HEK293T (cell line): ENCODE measurements around the gene PNPLA4.

Experiments used
- ARNT ChIP-seq: fragments of 450-650 bp; IDR thresholded peaks from 2 replicates; pipeline ENCODE4 v1.6.1; 2017; ENCODE audit warnings: mild to moderate bottlenecking
- BHLHE40 ChIP-seq: fragments of 450-650 bp; IDR thresholded peaks from 2 replicates; pipeline ENCODE4 v1.6.1; 2016; ENCODE audit warnings: mild to moderate bottlenecking, moderate library complexity, borderline replicate concordance
- ELF4 ChIP-seq: fragments of 450-650 bp; IDR thresholded peaks from 2 replicates; pipeline ENCODE4 v1.6.1; 2017; ENCODE audit warnings: antibody characterized with exemption
- FOXA1 ChIP-seq: fragments of 450-650 bp; IDR thresholded peaks from 2 replicates; pipeline ENCODE4 v1.6.1; 2016; ENCODE audit warnings: mild to moderate bottlenecking
- FOXK2 ChIP-seq: fragments of 450-650 bp; IDR thresholded peaks from 2 replicates; pipeline ENCODE4 v1.6.1; 2016; ENCODE audit warnings: mild to moderate bottlenecking
- FOXM1 ChIP-seq: fragments of 450-650 bp; IDR thresholded peaks from 2 replicates; pipeline ENCODE4 v1.6.1; 2017; ENCODE audit warnings: mild to moderate bottlenecking, borderline replicate concordance
- L3MBTL2 ChIP-seq: fragments of 450-650 bp; conservative IDR thresholded peaks from 2 replicates; pipeline ENCODE4 v1.6.1; 2016; ENCODE audit warnings: mild to moderate bottlenecking
- NFRKB ChIP-seq: fragments of 450-650 bp; IDR thresholded peaks from 2 replicates; pipeline ENCODE4 v1.6.1; 2016; ENCODE audit warnings: mild to moderate bottlenecking, moderate library complexity
- PKNOX1 ChIP-seq: fragments of 450-650 bp; IDR thresholded peaks from 2 replicates; pipeline ENCODE4 v1.6.1; 2016
- SP1 ChIP-seq: fragments of 450-650 bp; IDR thresholded peaks from 2 replicates; pipeline ENCODE4 v1.6.1; 2017
- TARDBP ChIP-seq: fragments of 450-650 bp; IDR thresholded peaks from 2 replicates; pipeline ENCODE4 v1.6.1; 2016
- ZNF384 ChIP-seq: fragments of 450-650 bp; IDR thresholded peaks from 2 replicates; pipeline ENCODE4 v1.6.1; 2016

- TF ChIP-seq ELF4 (no peak), SP1 (no peak), FOXA1 (no peak), FOXK2 (no peak), TARDBP (no peak), L3MBTL2 (no peak), ARNT (no peak), NFRKB (no peak), FOXM1 (no peak), PKNOX1 (no peak), ZNF384 (no peak), BHLHE40 (no peak)
Measured at GRCh38 chrX:7948483-7948882, 21.3 kb upstream of the PNPLA4 start.
